Measurements from ENCODE around the gene GJB3. TPM values are rescaled to one million over a fixed set of nuclear protein-coding genes. Genes with fewer than 3 reads are reported as not detected.
A peak's percentile ranks its signal among the peaks of the same experiment; 100 is the strongest.
"Not testable (repeated sequence)": the region's sequence is repeated elsewhere in the genome, so short reads cannot be mapped to it uniquely, and the experiment has no call there.

The GJB3 gene
- total and polyA plus RNA-seq, 8 donors = 0.09 to 0.72 (median 0.15) TPM; not detected in 1

DNA sequence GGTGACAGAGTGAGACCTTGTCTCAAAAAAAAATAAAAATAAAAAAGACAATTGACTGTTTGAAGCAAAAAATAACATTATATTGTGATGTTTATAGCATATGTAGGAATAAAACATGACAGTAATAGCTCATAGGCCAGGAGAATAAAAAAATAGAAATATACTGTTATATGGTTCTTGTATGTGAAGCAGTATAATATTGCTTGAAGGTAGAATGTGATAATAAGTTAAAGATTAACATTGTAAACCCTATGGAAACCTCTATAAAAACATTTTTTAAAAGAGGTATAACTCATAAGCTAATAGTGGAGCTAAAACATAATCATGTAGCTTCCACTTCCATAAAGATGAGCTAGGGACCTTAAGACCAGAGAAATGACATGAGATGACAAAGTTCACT, 35.3 kb downstream of the GJB3 start:
- DNase-seq (no peak), FAIRE-seq (no peak), ATAC-seq (no peak)
- TF ChIP-seq, protein P1, sequence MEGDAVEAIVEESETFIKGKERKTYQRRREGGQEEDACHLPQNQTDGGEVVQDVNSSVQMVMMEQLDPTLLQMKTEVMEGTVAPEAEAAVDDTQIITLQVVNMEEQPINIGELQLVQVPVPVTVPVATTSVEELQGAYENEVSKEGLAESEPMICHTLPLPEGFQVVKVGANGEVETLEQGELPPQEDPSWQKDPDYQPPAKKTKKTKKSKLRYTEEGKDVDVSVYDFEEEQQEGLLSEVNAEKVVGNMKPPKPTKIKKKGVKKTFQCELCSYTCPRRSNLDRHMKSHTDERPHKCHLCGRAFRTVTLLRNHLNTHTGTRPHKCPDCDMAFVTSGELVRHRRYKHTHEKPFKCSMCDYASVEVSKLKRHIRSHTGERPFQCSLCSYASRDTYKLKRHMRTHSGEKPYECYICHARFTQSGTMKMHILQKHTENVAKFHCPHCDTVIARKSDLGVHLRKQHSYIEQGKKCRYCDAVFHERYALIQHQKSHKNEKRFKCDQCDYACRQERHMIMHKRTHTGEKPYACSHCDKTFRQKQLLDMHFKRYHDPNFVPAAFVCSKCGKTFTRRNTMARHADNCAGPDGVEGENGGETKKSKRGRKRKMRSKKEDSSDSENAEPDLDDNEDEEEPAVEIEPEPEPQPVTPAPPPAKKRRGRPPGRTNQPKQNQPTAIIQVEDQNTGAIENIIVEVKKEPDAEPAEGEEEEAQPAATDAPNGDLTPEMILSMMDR (IDR thresholded peaks at IDR 0.05) = no peak
- Histone ChIP-seq H3K36me3 (no peaks in the 10 kb centered on the region), H3K9me3 (no peaks in the 10 kb centered on the region), H3K4me1 (no peaks in the 10 kb centered on the region), H3K27me3 (no peaks in the 10 kb centered on the region), H3K4me3 (no peak overlapping the region), H3K27ac (no peak overlapping the region)
- intact Hi-C loops (cut with DNase I) = no loop called here

DNA sequence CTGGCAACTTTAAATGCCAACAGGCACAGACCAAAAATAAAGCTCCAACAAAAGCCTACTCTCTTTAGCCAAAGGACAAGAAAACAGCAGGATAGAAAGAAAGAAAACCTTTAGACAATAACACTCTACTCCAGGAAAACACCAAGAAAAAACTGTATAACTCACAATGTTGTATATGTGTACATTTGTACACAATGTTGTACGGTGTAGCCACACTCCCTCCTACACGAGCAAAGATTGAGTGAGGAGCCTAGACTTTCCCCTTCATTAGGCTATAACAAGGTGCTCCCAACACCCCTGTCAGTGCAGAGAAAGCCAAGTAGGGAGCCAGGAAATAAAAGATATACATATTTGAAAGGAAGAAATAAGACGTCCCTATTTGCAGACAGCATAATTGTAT, 35.8 kb downstream of the GJB3 start:
- ATAC-seq (no peak), FAIRE-seq (no peak), DNase-seq (no peak)
- intact Hi-C loops (cut with DNase I) = no loop called here
- TF ChIP-seq, protein P1 (IDR thresholded peaks at IDR 0.05) = no peak
- H3K27me3 ChIP-seq = no peaks in the 10 kb centered on the region
- H3K27ac ChIP-seq = no peak overlapping the region
- WGBS, 2 donors = 62 to 63% methylated on average over 3 of the region's 3 CpGs
- H3K36me3 ChIP-seq = no peaks in the 10 kb centered on the region
- H3K4me3 ChIP-seq = no peak overlapping the region
- no peaks in the 10 kb centered on the region for H3K9me3 ChIP-seq
- no peaks in the 10 kb centered on the region for H3K4me1 ChIP-seq

DNA sequence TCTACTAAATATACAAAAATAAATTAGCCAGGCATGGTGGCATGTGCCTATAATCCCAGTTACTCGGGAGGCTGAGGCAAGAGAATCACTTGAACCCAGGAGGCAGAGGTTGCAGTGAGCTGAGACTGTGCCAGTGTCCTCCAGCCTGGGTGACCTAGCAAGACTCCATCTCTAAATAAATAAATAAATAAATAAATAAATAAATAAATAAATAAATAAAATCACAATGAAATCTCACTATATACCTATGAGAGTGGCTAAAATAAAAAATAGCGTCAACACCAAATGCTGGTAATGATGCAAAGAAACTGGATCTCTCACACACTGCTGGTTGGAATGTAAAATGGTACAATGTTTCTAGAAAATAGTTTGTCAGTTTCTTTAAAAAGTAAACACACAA, 37.8 kb downstream of the GJB3 start:
- FAIRE-seq; intact Hi-C loops (cut with DNase I); H3K4me3 ChIP-seq; H3K4me1 ChIP-seq; H3K9me3 ChIP-seq; H3K27ac ChIP-seq; H3K27me3 ChIP-seq; DNase-seq; H3K36me3 ChIP-seq; ATAC-seq: not testable (repeated sequence)
- 97 to 98% methylated on average over 2 of the region's 2 CpGs for WGBS, 2 donors

DNA sequence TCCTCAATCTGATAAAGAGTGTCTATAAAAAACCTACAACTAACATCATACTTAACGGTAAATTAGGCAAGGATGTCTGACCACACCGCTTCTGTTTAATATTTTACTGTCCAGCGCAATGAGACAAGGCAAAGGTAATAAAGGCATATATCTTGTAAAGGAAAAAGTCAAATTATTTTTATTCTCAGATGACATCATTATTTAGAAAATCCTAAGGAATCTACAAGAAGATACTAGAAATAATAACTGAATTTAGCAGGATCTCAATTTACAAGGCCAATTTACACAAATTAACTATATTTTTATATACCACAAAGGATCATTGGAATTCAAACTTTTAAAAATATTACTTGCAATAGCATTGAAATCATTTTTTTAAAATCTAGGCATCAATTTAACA, 41.2 kb downstream of the GJB3 start:
- H3K36me3 ChIP-seq = no peaks in the 10 kb centered on the region
- H3K27ac ChIP-seq = no peak overlapping the region
- H3K9me3 ChIP-seq = no peaks in the 10 kb centered on the region
- H3K4me3 ChIP-seq = no peak overlapping the region
- 77 to 80% methylated on average over 3 of the region's 3 CpGs for WGBS, 2 donors
- H3K27me3 ChIP-seq = no peaks in the 10 kb centered on the region
- DNase-seq (no peak), FAIRE-seq (no peak), ATAC-seq (no peak)
- intact Hi-C loops (cut with DNase I) = no loop called here
- H3K4me1 ChIP-seq = peaks cover 10 to 17% (median 16%) of the 10 kb centered on the region in 3 donors
- TF ChIP-seq, protein P1 (IDR thresholded peaks at IDR 0.05) = no peak

DNA sequence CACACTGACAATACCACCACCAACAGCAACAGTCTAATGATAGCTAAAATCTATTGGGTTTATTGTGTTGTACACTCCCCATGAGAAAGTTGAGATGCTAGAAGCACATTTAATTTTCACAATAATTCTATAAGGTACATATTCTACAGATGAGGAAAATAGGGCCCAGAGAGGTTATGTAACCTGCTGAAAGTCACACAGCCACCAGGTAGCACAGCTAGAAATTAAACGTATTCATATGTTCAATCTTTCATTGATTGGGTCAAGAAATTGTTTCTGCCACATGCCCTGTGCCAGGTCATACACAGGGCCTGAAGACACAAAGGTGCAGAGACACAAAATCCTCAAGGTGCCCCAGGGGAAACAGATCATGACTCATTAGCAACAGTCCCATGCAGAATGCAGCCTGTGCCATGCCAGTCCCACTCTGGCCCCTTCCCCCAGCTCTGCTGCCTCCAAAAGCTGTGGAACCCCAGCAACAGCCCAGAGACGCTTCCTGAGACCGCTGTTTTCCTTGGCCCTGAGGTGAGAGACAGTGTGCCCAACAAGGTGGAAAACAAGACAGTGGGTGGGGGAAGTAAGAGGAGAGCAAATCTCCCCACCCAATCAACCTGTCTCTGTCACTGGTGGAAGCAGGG, 43.9 kb downstream of the GJB3 start:
- WGBS, 2 donors = 30 to 54% methylated on average over 3 of the region's 3 CpGs
- Histone ChIP-seq H3K4me1 (peaks cover 16 to 21% (median 17%) of the 10 kb centered on the region in 3 donors), H3K27ac (peak overlapping the region; percentile 57 to 82 (median 78)), H3K27me3 (no peaks in the 10 kb centered on the region), H3K4me3 (no peak overlapping the region), H3K9me3 (no peaks in the 10 kb centered on the region), H3K36me3 (no peaks in the 10 kb centered on the region)
- intact Hi-C loops (cut with DNase I) = no loop called here
- DNase-seq = no peak
- TF ChIP-seq, protein P1 (IDR thresholded peaks at IDR 0.05) = no peak
- FAIRE-seq = no peak
- ATAC-seq = peak; percentile 33 to 48 (median 43)
